COR-L47 (cell line): ENCODE data around the gene CRCP.
"Not testable (repeated sequence)": the region's sequence is repeated elsewhere in the genome, so short reads cannot be mapped to it uniquely, and the experiment has no call there.

ENCODE experiments used
- DNase-seq: peaks from one replicate; lab custom pipeline; 2025; lab: John Stamatoyannopoulos, UW

The CRCP gene

DNA sequence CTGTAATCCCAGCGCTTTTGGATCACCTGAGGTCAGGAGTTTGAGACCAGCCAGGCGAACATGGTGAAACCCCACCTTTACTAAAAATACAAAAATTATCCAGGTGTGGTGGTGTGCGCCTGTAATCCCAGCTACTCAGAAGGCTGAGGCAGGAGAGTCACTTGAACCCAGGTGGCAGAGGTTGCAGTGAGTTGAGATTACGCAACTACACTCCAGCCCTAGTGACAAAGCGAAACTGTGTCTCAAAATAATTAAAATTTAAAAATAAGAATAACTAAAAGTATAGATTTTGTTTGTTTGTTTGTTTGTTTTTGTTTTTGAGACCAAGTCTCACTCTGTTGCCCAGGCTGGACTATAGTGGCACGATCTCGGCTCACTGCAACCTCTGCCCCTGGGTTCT lies 41.4 kb downstream of the CRCP start:
- DNase-seq: not testable (repeated sequence)

DNA sequence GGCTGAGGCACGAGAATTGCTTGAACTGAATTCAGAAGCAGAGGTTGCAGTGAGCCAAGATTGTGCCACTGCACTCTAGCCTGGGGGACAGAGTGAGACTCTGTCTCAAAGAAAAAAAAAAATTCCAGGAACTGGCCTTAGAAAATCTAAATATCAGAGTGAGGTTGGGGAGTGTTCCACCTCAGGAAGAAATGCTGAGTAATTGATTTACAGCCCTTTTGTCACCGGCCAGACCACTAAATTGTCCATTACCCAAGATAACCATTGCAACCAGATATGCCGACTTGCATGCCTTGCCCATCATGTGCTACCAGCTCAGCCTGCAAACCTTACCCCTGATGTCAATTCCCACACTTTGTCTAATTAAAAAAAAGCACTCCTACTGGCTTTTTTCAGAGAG lies 42.4 kb downstream of the CRCP start:
- no peak for DNase-seq

DNA sequence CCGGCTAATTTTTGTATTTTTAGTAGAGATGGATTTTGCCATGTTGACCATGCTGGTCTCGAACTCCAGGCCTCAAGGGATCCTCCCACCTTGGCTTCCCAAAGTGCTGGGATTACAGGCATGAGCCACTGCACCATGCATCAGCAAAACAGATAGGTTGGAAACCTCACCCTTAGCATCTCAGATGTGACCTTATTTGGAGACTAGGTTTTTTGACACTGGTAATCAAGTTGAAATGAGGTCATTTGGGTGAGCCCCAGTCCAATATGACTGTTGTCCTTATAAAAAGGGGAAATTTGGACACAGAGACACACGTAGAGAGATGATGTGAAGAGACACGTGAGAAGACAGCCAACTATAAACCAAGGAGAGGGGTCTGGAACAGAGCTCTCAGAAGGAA lies 48.0 kb downstream of the CRCP start:
- no peak for DNase-seq

DNA sequence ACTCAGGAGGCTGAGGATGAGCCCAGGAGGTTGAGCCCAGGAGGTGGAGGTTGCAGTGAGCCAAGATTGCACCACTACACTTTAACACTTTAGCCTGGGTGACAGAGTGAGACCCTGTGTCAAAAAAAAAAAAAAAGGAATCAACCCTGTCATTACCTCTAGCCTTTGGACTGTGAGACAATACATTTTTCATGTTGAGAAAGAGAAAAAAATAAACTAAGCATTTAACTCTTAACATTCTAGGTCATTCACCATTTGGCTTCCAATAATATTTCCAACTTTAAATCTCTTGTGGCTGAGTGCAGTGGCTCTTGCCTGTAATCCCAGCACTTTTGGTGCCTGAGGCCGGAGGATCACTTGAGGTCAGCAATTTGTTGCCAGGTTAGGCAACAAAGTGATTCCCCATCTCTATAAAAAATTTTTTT lies 48.6 kb downstream of the CRCP start:
- DNase-seq: no peak

DNA sequence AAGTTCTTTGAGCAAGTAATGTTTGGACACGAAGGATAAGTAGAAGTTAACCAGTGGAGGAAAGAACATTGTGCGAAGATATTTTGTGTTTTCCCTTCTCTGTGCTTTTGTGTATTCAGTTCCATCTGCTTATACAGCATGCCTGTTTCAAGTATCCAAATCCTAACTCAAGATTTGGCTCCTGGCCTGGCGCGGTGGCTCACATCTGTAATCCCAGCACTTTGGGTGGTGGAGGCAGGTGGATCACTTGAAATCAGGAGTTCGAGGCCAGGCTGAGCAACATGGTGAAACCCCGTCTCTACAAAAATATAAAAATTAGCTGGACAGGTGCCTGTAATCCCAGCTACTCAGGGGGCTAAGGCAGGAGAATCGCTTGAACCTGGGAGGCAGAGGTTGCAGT lies 49.7 kb downstream of the CRCP start:
- DNase-seq: no peak

DNA sequence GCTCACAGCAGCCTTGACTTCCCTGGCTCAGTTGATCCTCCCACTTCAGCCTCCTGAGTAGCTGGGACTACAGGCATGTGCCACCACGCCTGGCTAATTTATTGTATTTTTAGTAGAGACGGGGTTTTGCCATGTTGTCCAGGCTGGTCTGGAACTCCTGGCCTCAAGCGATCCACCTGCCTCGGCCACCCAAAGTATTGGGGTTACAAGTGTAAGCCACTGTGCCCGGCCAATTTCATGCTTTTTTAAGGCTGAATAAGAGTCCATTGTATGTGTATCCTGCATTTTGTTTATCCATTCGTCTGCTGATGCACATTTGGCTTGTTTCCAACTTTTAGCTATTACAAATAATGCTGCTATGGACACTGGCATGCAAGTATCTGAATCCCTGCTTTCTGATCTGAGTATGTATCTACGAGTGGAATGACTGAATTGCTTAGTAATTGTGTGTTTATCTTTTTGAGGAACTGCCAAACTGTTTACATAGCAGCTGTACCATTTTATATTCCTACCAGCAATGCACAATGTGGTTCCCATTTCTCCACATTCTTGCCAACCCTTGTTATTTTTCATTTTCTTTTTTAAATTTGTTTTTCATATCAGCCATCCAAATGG lies 53.2 kb downstream of the CRCP start:
- peak; percentile 49 for DNase-seq

DNA sequence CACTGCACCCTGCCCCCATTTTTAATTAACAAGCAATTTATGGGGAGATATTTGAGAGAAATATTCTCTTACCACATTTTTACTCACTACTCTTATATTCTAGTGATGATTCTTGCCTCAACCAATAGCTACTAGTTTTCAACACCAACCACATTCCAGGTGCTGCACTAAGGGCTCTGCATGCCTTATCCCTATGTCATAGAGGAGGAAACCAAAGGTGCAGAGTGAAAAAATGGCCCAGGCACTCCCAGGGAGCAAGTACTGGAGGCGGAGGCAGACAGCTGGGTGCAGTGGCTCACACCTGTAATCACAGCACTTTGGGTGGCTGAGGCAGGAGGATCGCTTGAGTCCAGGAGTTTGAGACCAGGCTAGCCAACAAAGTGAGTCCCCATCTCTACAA lies 55.0 kb downstream of the CRCP start:
- no peak for DNase-seq

DNA sequence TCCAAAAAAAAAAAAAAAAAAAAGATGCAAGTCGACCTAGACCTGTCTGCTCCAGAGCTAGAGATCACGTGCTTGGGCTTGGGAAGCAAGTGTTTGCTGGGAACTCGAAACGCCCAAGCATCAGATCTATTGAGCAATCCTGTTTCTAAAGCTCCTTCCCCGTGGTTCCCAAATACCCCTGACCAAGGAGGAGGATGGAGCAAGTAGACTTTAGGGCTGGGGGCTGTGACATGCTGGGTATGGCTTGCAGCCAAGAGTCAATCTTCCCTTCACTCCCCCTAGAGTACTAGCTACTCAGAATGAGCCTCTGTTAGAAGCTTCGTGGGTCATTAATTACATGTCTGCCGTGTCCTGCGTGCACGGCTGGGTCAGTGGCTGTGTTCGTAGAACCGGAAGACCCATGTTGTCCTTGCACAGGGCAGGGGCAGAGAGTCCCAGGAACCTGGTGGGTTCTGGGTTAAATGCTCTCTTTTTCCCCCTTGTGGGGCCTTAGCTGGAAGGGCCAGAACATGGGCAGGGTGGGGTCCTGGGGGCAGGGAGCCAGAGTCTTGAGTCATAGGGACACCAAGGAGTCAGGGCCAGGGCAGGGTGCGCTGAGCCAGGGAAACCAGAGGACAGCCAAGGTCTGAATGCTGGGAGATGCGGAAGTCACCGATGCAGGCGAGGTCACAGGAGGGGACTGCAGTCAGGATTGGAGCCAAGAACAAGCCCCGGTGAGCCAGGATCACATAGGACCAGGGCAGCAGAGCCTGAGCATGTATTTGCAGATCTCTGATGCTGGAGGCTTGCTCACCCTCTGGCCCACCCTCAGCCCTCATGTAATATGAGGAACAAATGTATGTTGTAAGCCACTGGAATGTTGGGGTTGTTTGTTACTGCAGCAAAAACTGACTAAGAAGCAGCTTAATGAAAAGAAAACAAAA lies 55.9 kb downstream of the CRCP start:
- no peak for DNase-seq

DNA sequence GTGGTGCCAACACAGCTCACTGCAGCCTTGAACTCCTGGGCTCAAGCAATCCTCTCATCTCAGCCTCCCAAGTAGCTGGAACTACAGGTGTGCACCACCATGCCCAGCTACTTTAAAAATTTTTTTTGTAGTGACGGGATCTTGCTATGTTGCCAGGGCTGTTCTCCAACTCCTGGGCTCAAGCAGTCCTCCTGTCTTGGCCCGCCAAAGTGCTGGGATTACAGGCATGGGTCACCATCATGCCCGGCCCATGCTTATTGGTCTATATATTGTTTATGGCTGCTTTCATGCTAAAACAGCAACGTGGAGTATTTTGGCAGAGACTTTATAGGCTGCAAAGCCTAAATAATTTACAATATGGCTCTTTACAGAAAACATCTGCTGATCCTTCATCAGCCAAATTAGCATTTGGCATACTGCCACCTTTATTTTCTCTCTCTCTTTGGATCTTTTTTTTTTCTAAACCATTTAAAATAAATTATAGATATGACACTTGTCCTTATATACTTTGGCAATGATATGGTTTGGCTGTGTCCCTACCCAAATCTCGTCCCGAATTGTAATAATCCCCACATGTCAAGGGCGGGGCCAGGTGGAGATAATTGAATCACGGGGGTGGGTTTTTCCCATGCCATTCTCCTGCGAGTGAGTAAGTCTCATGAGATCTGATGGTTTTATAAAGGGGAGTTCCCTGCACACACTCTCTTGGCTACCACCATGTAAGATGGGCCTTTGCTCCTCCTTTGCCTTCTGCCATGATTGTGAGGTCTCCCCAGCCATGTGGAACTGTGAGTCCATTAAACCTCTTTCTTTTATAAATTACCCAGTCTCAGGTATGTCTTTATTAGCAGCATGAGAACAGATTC lies 58.1 kb downstream of the CRCP start:
- DNase-seq: not testable (repeated sequence)

DNA sequence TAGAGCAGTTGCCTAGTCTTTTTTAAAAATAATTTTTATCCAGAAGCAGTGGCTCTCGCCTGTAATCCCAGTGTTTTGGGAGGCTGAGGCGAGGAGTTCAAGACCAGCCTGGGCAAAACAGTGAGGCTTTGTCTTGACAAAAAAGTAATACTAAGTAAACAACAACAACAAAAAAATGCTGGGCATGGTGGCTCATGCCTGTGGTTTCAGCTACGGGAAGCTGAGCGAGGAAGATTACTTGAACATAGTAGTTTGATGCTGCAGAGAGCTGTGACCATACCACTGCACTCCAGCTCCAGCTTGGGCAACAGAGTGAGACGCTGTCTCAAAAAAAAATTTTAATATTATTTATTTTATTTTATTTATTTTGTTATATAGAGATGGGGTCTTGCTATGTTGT lies 59.2 kb downstream of the CRCP start:
- no peak for DNase-seq

DNA sequence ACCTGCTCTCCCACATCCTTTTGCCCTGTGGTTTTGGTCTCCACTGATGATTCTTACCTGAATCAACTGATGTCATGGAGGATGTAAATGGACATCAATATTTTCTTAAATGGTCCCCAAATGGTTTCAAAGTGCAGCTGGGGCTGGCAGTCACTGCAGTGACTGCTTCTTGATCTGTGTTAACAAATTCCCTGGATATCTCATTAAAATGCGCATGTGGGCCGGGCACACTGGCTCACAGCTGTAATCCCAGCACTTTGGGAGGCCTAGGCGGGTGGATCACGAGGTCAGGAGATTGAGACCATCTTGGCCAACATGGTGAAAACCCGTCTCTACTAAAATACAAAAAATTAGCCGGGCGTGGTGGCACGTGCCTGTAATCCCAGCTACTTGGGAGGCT lies 60.4 kb downstream of the CRCP start:
- DNase-seq: not testable (repeated sequence)

DNA sequence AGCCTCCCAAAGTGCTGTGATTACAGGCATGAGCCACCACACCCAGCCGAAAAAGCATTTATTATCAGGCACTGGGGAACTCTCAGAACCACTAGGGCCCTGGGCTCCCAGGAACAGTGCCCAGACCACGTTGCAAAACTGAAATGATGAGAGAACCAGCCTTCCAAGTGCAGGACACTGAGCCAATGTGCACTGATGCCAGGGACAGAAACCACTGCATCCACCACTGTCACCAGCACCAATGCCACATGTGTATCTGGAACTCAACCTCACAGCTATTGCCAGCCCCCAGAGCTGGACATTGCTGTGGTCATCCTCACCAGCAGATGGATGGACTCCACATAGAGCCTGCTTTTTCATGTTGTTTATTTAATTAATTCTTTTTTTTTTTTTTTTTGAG lies 62.3 kb downstream of the CRCP start:
- no peak for DNase-seq

DNA sequence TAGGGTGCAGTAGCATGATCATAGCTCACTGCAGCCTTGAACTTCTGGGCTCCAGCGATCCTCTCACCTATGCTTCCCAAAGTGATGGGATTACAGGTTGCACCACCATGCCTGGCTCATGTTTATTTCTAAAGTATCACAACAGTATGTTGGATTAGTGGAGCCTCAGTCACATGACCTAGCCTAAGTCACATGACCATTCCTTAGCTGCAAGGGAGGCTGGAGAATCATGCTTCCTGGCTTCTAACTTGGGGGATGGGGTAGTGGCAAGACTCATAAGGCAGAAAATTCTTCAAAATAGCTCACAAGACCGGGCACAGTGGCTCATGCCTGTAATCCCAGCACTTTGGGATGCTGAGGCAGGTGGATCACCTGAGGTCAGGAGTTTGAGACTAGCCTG lies 63.6 kb downstream of the CRCP start:
- DNase-seq: no peak

DNA sequence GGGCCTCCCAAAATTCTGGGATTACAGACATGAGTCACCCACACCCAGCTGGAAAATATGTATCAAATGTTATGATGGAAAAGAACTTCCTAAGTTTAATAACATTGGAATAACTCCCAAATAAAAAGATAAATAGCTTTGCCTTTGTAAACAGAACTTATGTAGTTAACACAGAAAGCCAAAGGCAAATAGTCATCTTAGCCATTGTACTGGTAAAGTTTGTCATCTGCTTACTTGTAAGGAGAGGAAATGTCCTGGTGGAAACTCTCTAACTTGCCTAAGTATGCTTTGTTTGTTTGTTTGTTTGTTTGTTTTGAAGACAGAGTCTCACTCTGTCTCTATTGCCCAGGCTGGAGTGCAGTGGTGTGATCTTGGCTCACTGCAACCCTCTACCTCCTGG lies 66.7 kb downstream of the CRCP start:
- DNase-seq: no peak

DNA sequence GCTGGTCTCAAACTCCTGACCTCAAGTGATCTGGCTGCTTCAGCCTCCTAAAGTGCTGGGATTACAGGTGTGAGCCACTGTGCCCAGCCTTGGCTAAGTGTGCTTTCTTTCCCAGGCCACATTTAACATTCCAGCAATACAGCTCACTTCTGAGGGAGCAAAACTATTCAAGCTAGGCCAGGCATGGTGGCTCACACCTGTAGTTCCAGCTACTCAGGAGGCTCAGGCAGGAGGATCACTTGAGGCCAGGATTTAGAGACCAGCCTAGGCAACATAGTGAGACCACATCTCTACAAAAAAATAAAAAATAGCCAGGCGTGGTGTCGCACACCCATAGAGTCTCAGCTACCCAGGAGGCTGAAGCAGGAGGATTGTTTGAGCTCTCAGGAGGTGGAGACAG lies 67.2 kb downstream of the CRCP start:
- no peak for DNase-seq

DNA sequence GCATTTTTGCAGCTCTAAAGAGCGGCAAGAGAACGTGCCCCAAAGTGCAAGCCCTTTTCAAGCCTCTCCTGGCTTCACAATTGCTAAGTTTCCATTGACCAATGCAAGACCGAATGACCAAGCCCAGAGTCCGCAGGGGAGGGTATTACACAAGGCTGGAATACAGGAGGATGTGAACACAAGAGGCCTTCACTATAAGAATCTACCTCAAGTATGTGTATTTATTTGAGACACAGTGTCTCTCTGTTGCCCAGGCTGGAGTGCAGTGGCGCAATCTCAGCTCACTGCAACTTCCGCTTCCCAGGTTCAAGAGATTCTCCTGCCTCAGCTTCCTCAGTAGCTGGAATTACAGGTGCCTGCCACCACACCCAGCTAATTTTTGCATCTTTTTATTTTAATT lies 68.3 kb downstream of the CRCP start:
- no peak for DNase-seq

DNA sequence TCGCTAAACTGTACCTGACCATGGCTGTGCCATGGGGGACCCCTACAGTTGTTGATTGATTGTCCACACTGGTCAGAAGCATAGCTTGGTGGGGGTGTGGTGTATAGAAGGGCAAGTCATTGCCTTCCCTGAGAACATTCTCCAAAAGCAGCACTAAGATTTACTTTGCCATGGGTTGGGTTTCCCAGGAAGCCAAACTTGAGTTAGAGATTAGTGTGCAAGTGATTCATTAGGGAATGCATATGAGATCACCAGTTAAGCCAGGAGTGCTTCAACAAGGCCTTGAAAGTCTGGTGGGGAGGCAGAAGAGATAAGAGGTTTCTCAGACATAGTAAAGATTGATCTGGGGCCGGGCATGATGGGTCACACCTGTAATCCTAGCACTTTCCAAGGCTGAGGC lies 69.1 kb downstream of the CRCP start:
- no peak for DNase-seq

DNA sequence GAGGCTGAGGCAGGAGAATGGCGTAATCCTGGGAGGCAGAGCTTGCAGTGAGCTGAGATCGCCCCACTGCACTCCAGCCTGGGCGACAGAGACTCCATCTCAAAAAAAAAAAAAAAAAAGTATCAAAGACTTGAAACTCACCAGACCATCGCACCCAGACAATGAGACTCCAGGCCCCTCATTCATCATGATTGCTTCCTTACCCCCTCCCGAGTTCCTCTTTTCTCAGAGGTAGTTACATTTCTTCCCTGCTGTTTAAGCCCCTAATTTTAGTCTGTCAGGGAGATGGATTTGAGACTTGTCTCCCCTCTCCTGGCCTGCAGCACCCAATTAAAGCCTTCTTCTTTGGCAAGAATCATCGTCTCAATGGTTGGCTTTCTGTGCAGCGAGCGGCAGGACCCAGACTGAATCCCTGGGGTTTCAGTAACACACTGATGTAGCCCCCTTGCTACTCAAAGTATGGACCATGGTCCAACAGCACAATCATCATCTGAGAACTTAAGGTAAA lies 71.1 kb downstream of the CRCP start:
- no peak for DNase-seq

DNA sequence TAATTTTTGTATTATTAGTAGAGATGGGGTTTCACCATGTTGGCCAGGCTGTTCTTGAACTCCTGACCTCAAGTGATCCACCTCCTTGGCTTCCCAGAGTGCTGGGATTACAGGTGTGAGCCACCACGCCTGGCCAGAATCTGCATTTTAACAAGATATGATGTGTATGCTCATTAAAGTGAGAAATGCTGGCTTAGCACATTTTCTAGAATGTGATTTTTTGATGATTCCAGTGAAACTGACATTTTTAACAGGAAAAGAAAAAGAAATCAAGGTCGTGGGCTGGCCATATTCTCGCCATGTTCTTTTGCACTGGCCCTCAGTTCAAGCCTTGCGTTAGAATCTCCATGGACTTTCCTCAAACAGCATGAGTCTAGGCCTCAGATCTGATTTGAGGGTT lies 72.3 kb downstream of the CRCP start:
- no peak for DNase-seq

DNA sequence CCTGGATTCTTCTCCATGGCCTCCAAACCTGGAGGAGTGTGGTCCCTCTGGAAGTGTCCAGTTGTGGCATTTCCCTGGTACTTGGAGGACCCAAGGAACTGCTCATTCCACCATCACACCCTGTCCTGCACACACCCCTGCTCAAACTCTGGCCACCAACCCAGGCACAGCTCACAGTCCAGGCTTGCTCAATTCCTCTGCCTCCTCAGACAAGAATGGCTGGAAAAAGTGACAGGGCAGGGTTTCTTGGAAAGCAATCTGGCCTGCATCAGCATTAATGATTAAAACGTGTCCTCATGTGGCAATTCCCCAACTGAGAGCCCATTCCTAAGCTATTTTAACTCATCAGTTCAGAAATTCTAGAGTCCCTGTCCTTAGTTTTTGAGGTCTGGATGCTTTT lies 73.3 kb downstream of the CRCP start:
- no peak for DNase-seq

DNA sequence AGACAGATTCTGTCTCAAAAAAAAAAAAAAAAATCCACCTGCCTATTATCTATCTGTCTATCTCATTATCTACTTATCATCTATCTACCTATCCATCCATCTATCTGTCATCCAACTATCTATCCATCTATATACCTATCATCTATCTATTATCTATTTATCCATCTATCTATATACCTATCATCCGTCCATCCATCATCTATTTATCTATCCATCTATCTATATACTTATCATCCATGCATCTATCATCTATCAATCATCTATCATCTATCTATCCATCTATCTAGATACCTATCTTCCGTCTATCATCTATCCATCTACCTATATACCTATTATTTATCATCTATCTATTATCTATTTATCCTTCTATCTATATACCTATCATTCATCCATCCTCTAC lies 74.0 kb downstream of the CRCP start:
- no peak for DNase-seq

DNA sequence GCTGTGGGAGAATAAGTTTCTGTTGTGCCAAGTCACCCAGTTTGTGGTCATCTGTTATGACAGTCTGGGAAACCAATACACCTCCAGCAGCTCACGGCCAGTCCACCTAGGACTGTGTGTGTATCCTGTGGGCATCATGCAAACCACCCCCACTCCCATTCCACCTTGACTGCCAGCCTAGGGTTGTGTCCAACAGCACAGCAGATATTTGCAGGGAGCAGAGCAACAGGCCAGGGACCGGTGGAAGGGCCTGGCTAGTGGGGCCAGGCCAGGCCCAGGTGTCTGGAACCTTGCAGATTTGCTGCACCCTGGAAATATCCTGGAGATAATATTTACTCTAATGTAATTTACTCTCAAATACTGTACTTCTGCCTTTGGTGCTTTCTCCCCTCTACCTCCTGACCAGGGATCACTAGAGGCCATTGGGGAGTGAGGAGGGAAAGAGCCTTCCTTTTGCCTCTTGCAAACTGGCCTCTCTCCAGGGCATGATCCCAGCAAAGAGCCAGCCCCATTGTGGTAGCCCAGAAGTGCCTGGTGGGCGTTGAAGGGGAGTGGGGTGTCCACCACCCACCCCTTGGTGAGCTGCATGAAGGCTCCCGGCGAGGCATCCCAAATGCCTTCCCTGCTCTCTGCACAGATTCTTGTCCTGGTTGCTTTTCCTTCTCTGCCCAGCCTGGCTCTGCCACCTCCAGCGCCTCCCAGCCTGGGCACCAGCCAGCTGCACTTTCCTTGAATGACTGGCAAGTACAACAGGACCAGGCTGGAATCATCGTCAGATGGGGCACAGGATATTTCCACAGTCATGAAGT lies 75.3 kb downstream of the CRCP start:
- no peak for DNase-seq
